HG03575 (cell line): ENCODE results near the gene CD68.
A peak's percentile ranks its signal among the peaks of the same experiment; 100 is the strongest.
"Not testable (repeated sequence)": the region's sequence is repeated elsewhere in the genome, so short reads cannot be mapped to it uniquely, and the experiment has no call there.

Experiments
- ATAC-seq: cut with Tn5 transposase; IDR thresholded peaks from one replicate; pipeline ENCODE4 v1.9.1; 2021; ENCODE audit not compliant: unreplicated experiment, insufficient number of reproducible peaks, low FRiP score; ENCODE audit errors: extremely low read depth

Gene CD68

GRCh38 chr17:7597561-7597960 lies 18.1 kb downstream of the CD68 start:
- not testable (repeated sequence) for ATAC-seq

- ATAC-seq: no peak
Measured at GRCh38 chr17:7606280-7606679, 26.8 kb downstream of the CD68 start.

- ATAC-seq: no peak
Measured at GRCh38 chr17:7610641-7611040, 31.2 kb downstream of the CD68 start.

- no peak for ATAC-seq
Measured at GRCh38 chr17:7611635-7612293, 32.3 kb downstream of the CD68 start.

- no peak for ATAC-seq
Measured at GRCh38 chr17:7612294-7612640, 32.8 kb downstream of the CD68 start.

- no peak for ATAC-seq
Measured at GRCh38 chr17:7613769-7614424, 34.5 kb downstream of the CD68 start.

GRCh38 chr17:7614425-7615264 lies 35.2 kb downstream of the CD68 start, which contains the start of gene FXR2:
FXR2 (minus strand) TSS chr17:7614897; CDS start chr17:7614532, 365 bp downstream.
- peak; percentile 44 for ATAC-seq

GRCh38 chr17:7615265-7615747 lies 35.9 kb downstream of the CD68 start:
- ATAC-seq: no peak

- no peak for ATAC-seq
Measured at GRCh38 chr17:7618608-7619007, 39.2 kb downstream of the CD68 start.

GRCh38 chr17:7620835-7621234 lies 41.4 kb downstream of the CD68 start:
- ATAC-seq: no peak

GRCh38 chr17:7623661-7624060 lies 44.2 kb downstream of the CD68 start:
- ATAC-seq: no peak

GRCh38 chr17:7625749-7626148 lies 46.3 kb downstream of the CD68 start:
- ATAC-seq: not testable (repeated sequence)

GRCh38 chr17:7626307-7626706 lies 46.9 kb downstream of the CD68 start:
- ATAC-seq: no peak

- no peak for ATAC-seq
Measured at GRCh38 chr17:7626956-7627249, 47.5 kb downstream of the CD68 start.

GRCh38 chr17:7627250-7628121 lies 48.0 kb downstream of the CD68 start, which contains the start of gene SAT2:
SAT2 (minus strand) TSS chr17:7627821; CDS start chr17:7627635, 186 bp downstream.
- ATAC-seq: no peak

- no peak for ATAC-seq
Measured at GRCh38 chr17:7629939-7630571, 50.6 kb downstream of the CD68 start, which contains the start of gene SHBG. SHBG (plus strand) TSS chr17:7630135; CDS start chr17:7630173, 38 bp downstream.
